ACC112 (cell line): ENCODE data around the gene UNC50.
"Not testable (repeated sequence)": the region's sequence is repeated elsewhere in the genome, so short reads cannot be mapped to it uniquely, and the experiment has no call there.

Source experiments
- H2AFZ ChIP-seq: fragments of 200-600 bp; sonication (generic); one replicate; pipeline ENCODE4 v1.6.0; 2017; ENCODE audit warnings: antibody characterized with exemption, low read length; ENCODE audit not compliant: unreplicated experiment
- H3K27ac ChIP-seq: fragments of 200-600 bp; sonication (generic); 2 replicates; pipeline ENCODE4 v1.5.1; 2014; ENCODE audit warnings: low read depth, mild to moderate bottlenecking, antibody characterized with exemption, low read length, moderate library complexity
- H3K27me3 ChIP-seq: fragments of 200-600 bp; sonication (generic); 2 replicates; pipeline ENCODE4 v1.6.1; 2014; ENCODE audit warnings: mild to moderate bottlenecking, antibody characterized with exemption, low read length, moderate library complexity, mixed read lengths; ENCODE audit not compliant: insufficient read depth
- H3K36me3 ChIP-seq: fragments of 200-600 bp; sonication (generic); 2 replicates; pipeline ENCODE4 v1.6.1; 2016; ENCODE audit warnings: mild to moderate bottlenecking, antibody characterized with exemption, low read length, moderate library complexity, mixed read lengths; ENCODE audit not compliant: insufficient read depth
- H3K4me1 ChIP-seq: fragments of 200-600 bp; sonication (generic); one replicate; pipeline ENCODE4 v1.6.1; 2016; ENCODE audit warnings: low read length, mixed read lengths; ENCODE audit not compliant: insufficient read depth, unreplicated experiment, control insufficient read depth
- H3K4me3 ChIP-seq: fragments of 200-600 bp; sonication (generic); 2 replicates; pipeline ENCODE4 v1.5.1; 2014; ENCODE audit warnings: mild to moderate bottlenecking, low read depth, low read length
- H3K79me2 ChIP-seq: fragments of 200-600 bp; sonication (generic); one replicate; pipeline ENCODE4 v1.6.0; 2016; ENCODE audit warnings: low read length; ENCODE audit not compliant: control insufficient read depth, unreplicated experiment, insufficient read depth

The UNC50 gene

GRCh38 chr2:98649135-98649991 lies 41.0 kb downstream of the UNC50 start:
- H3K4me3 ChIP-seq = no peak overlapping the region
- no peak overlapping the region for H2AFZ ChIP-seq
- H3K4me1 ChIP-seq = peaks cover 3% of the 10 kb centered on the region
- no peaks in the 10 kb centered on the region for H3K27me3 ChIP-seq
- no peaks in the 10 kb centered on the region for H3K36me3 ChIP-seq
- no peak overlapping the region for H3K27ac ChIP-seq
- H3K79me2 ChIP-seq = no peaks in the 10 kb centered on the region

- Histone ChIP-seq H2AFZ (no peak overlapping the region), H3K79me2 (no peaks in the 10 kb centered on the region), H3K27ac (no peak overlapping the region), H3K4me1 (peaks cover 3% of the 10 kb centered on the region), H3K36me3 (no peaks in the 10 kb centered on the region), H3K27me3 (no peaks in the 10 kb centered on the region), H3K4me3 (no peak overlapping the region)
Observed at GRCh38 chr2:98649992-98650375, 41.6 kb downstream of the UNC50 start.

- H3K27ac ChIP-seq = no peak overlapping the region
- no peaks in the 10 kb centered on the region for H3K79me2 ChIP-seq
- H3K27me3 ChIP-seq = no peaks in the 10 kb centered on the region
- H2AFZ ChIP-seq = no peak overlapping the region
- H3K36me3 ChIP-seq = no peaks in the 10 kb centered on the region
- peaks cover 3% of the 10 kb centered on the region for H3K4me1 ChIP-seq
- H3K4me3 ChIP-seq = no peak overlapping the region
Observed at GRCh38 chr2:98650998-98651397, 42.6 kb downstream of the UNC50 start.

GRCh38 chr2:98654699-98655495 lies 46.5 kb downstream of the UNC50 start:
- H3K27ac ChIP-seq = no peak overlapping the region
- no peaks in the 10 kb centered on the region for H3K27me3 ChIP-seq
- H3K4me1 ChIP-seq = no peaks in the 10 kb centered on the region
- no peaks in the 10 kb centered on the region for H3K36me3 ChIP-seq
- H2AFZ ChIP-seq = no peak overlapping the region
- H3K79me2 ChIP-seq = no peaks in the 10 kb centered on the region
- H3K4me3 ChIP-seq = no peak overlapping the region

GRCh38 chr2:98656800-98657199 lies 48.4 kb downstream of the UNC50 start:
- no peak overlapping the region for H2AFZ ChIP-seq
- H3K4me3 ChIP-seq = no peak overlapping the region
- no peak overlapping the region for H3K27ac ChIP-seq
- no peaks in the 10 kb centered on the region for H3K27me3 ChIP-seq
- H3K79me2 ChIP-seq = no peaks in the 10 kb centered on the region
- no peaks in the 10 kb centered on the region for H3K4me1 ChIP-seq
- no peaks in the 10 kb centered on the region for H3K36me3 ChIP-seq

- Histone ChIP-seq H3K79me2 (no peaks in the 10 kb centered on the region), H3K27me3 (no peaks in the 10 kb centered on the region), H3K27ac (no peak overlapping the region), H3K4me1 (no peaks in the 10 kb centered on the region), H3K4me3 (no peak overlapping the region), H3K36me3 (no peaks in the 10 kb centered on the region), H2AFZ (no peak overlapping the region)
Observed at GRCh38 chr2:98658816-98659490, 50.6 kb downstream of the UNC50 start.

GRCh38 chr2:98659491-98659840 lies 51.1 kb downstream of the UNC50 start:
- not testable (repeated sequence) for H3K27ac ChIP-seq, H3K36me3 ChIP-seq, H3K27me3 ChIP-seq, H3K4me1 ChIP-seq, H3K4me3 ChIP-seq, H2AFZ ChIP-seq, H3K79me2 ChIP-seq

GRCh38 chr2:98663511-98664090 lies 55.2 kb downstream of the UNC50 start:
- Histone ChIP-seq H3K4me3 (no peak overlapping the region), H3K27me3 (no peaks in the 10 kb centered on the region), H3K36me3 (no peaks in the 10 kb centered on the region), H2AFZ (no peak overlapping the region), H3K27ac (no peak overlapping the region), H3K79me2 (no peaks in the 10 kb centered on the region), H3K4me1 (no peaks in the 10 kb centered on the region)

GRCh38 chr2:98664323-98664722 lies 55.9 kb downstream of the UNC50 start:
- Histone ChIP-seq H3K79me2 (no peaks in the 10 kb centered on the region), H3K36me3 (no peaks in the 10 kb centered on the region), H3K4me1 (no peaks in the 10 kb centered on the region), H3K4me3 (no peak overlapping the region), H3K27ac (no peak overlapping the region), H2AFZ (no peak overlapping the region), H3K27me3 (no peaks in the 10 kb centered on the region)

GRCh38 chr2:98665677-98666076 lies 57.3 kb downstream of the UNC50 start:
- Histone ChIP-seq H3K4me3 (no peak overlapping the region), H3K27ac (no peak overlapping the region), H3K4me1 (peaks cover 4% of the 10 kb centered on the region), H3K27me3 (no peaks in the 10 kb centered on the region), H2AFZ (no peak overlapping the region), H3K36me3 (no peaks in the 10 kb centered on the region), H3K79me2 (no peaks in the 10 kb centered on the region)
